ENCODE results near the gene PIP5KL1.

PIP5KL1 gene

DNA sequence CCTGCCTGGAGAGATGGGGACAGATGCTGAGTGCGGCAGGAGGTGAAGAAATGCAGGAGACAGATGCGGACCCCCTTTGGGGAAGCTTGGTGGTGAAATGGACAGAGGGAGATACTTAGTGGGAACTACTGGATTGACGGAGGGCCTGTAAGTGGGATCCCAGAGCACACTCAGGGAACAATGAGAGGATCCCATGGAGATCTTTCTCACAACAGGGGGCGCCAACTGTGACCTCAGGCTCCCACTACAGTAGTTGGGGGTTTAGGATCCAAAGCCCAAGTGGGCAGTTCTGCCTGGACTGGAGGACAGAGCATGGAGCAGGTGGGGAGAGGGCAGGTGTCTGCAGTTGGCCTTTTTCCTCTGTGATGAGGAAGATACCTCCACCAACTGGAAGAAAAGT is 3.7 kb upstream of the PIP5KL1 start:
- no peak overlapping the region for H3K27ac ChIP-seq (ENCODE audit: low read depth, low read length)
- H2AFZ ChIP-seq (ENCODE audit: low read depth, low read length, severe bottlenecking), result no peak overlapping the region
- H4K20me1 ChIP-seq (ENCODE audit: low read depth, low read length), result no peaks in the 10 kb centered on the region
- no peaks in the 10 kb centered on the region for H3K9me3 ChIP-seq (ENCODE audit: insufficient read depth, low read length)
- no peak for TF ChIP-seq EZH2phosphoT487 (conservative IDR thresholded peaks at IDR 0.05; ENCODE audit: low read length)
- TF ChIP-seq, protein P1, sequence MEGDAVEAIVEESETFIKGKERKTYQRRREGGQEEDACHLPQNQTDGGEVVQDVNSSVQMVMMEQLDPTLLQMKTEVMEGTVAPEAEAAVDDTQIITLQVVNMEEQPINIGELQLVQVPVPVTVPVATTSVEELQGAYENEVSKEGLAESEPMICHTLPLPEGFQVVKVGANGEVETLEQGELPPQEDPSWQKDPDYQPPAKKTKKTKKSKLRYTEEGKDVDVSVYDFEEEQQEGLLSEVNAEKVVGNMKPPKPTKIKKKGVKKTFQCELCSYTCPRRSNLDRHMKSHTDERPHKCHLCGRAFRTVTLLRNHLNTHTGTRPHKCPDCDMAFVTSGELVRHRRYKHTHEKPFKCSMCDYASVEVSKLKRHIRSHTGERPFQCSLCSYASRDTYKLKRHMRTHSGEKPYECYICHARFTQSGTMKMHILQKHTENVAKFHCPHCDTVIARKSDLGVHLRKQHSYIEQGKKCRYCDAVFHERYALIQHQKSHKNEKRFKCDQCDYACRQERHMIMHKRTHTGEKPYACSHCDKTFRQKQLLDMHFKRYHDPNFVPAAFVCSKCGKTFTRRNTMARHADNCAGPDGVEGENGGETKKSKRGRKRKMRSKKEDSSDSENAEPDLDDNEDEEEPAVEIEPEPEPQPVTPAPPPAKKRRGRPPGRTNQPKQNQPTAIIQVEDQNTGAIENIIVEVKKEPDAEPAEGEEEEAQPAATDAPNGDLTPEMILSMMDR (IDR thresholded peaks at IDR 0.05; ENCODE audit: insufficient read depth, low read length, poor library complexity, severe bottlenecking), result no peak
- peaks cover 19% of the 10 kb centered on the region for H3K79me2 ChIP-seq (ENCODE audit: insufficient read depth, low read length)
- peaks cover 14% of the 10 kb centered on the region for H3F3A ChIP-seq (ENCODE audit: insufficient read depth)
- H3K9me2 ChIP-seq (replicated peaks; ENCODE audit: insufficient read depth, low read length), result no peaks in the 10 kb centered on the region
- H3K9ac ChIP-seq (ENCODE audit: low read length), result no peak overlapping the region
- no peak overlapping the region for H3K4me3 ChIP-seq (ENCODE audit: insufficient read depth, low read length, poor library complexity, severe bottlenecking)
- H3K27me3 ChIP-seq (ENCODE audit: low read length), result no peaks in the 10 kb centered on the region
- no peaks in the 10 kb centered on the region for H3K36me3 ChIP-seq (ENCODE audit: low read length)
- no peak overlapping the region for H3K4me2 ChIP-seq (ENCODE audit: low read depth, low read length, poor library complexity, severe bottlenecking)

DNA sequence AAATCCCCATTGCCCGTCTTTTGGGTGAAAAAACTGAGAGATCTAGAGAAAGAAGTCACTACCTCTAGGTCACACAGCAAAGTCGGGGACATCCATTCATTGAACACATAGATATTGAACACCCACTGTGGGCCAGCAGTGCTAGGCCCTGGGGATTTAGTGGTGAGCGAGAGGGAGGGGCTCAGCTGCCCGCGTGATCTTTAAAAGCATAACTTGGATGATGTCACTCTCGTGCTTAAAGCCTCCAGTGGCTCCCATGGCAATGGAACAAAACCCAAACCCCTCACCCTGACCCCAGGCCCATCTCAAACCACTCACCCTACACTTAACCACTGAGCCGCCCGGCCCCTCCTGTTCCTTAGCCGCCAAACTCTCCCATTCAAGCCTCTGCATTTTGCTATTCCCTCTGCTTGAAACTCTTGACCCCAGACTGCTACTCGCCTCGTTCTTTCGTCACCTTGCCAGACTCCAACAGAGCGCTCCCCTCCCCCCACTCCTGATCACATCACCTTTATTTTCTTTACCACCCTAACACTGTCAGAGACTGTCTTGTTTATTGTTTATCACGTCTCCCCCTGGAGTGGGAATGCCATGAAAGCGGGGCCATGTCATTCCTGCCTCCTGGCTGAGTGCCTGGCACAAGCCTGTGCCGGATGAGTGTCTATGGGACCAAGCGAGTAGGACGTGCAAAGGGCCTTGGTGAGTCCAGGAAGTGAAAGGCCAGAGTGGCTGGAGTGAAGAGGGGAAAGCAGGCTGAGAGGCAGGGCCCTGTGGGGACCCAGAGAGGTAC is 710 bp upstream of the PIP5KL1 start:
- H3K79me2 ChIP-seq (ENCODE audit: insufficient read depth, low read length), result peaks cover 8% of the 10 kb centered on the region
- peaks cover 3% of the 10 kb centered on the region; the same call in 1 of the 2 replicates for H3F3A ChIP-seq (ENCODE audit: insufficient read depth)
- no peaks in the 10 kb centered on the region for H4K20me1 ChIP-seq (ENCODE audit: low read depth, low read length)
- H3K9ac ChIP-seq (ENCODE audit: low read length), result peak overlapping the region; percentile 24
- H3K27ac ChIP-seq (ENCODE audit: low read depth, low read length), result no peak overlapping the region
- H3K9me2 ChIP-seq (replicated peaks; ENCODE audit: insufficient read depth, low read length), result no peaks in the 10 kb centered on the region
- H3K36me3 ChIP-seq (ENCODE audit: low read length), result no peaks in the 10 kb centered on the region
- H3K27me3 ChIP-seq (ENCODE audit: low read length), result no peaks in the 10 kb centered on the region
- H3K4me2 ChIP-seq (ENCODE audit: low read depth, low read length, poor library complexity, severe bottlenecking), result peak overlapping the region; percentile 61
- TF ChIP-seq, protein P1 (IDR thresholded peaks at IDR 0.05; ENCODE audit: insufficient read depth, low read length, poor library complexity, severe bottlenecking), result no peak
- TF ChIP-seq EZH2phosphoT487 (conservative IDR thresholded peaks at IDR 0.05; ENCODE audit: low read length), result no peak
- peak overlapping the region; percentile 35 for H2AFZ ChIP-seq (ENCODE audit: low read depth, low read length, severe bottlenecking)
- H3K4me3 ChIP-seq (ENCODE audit: insufficient read depth, low read length, poor library complexity, severe bottlenecking), result peak overlapping the region; percentile 63
- H3K9me3 ChIP-seq (ENCODE audit: insufficient read depth, low read length), result no peaks in the 10 kb centered on the region

DNA sequence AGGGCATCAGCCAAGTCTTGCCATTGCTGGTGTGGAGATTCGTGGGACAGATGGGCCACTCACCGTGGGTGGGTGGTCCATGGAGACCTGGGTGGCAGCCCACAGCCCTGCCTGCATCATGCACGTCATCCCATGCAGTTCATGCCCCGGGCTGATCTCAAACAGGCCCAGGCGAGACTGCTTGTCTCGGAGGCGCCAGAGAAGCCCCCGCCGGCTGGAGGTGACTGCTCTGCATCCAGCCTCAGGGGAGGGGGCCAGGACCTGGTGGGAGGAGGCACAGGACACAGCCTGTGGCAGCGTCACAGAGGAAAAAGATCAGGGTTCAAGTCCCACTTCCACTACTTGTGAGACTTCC is 975 bp downstream of the PIP5KL1 start:
- Histone ChIP-seq H3K79me2 (ENCODE audit: insufficient read depth, low read length) (no peaks in the 10 kb centered on the region), H3K4me3 (ENCODE audit: insufficient read depth, low read length, poor library complexity, severe bottlenecking) (no peak overlapping the region), H3K27ac (ENCODE audit: low read depth, low read length) (no peak overlapping the region), H3F3A (ENCODE audit: insufficient read depth) (peaks cover 3% of the 10 kb centered on the region; the same call in 1 of the 2 replicates), H3K9ac (ENCODE audit: low read length) (no peak overlapping the region), H3K27me3 (ENCODE audit: low read length) (no peaks in the 10 kb centered on the region), H3K4me2 (ENCODE audit: low read depth, low read length, poor library complexity, severe bottlenecking) (no peak overlapping the region), H2AFZ (ENCODE audit: low read depth, low read length, severe bottlenecking) (no peak overlapping the region), H3K36me3 (ENCODE audit: low read length) (no peaks in the 10 kb centered on the region), H3K9me3 (ENCODE audit: insufficient read depth, low read length) (no peaks in the 10 kb centered on the region), H3K9me2 (replicated peaks; ENCODE audit: insufficient read depth, low read length) (no peaks in the 10 kb centered on the region), H4K20me1 (ENCODE audit: low read depth, low read length) (no peaks in the 10 kb centered on the region)
- TF ChIP-seq, protein P1 (IDR thresholded peaks at IDR 0.05; ENCODE audit: insufficient read depth, low read length, poor library complexity, severe bottlenecking), result no peak
- TF ChIP-seq EZH2phosphoT487 (conservative IDR thresholded peaks at IDR 0.05; ENCODE audit: low read length), result no peak
